Smooth muscle cell (in vitro differentiated cells): ENCODE results near the gene C6orf163. TPM values are rescaled to one million over a fixed set of nuclear protein-coding genes. Genes with fewer than 3 reads are reported as not detected.

Source experiments
- DNase-seq: peaks from one replicate; lab custom pipeline; 2025; ENCODE audit not compliant: unreplicated experiment; lab: John Stamatoyannopoulos, UW
- H2AFZ ChIP-seq: fragments of 200-600 bp; sonication (generic); 2 replicates; pipeline ENCODE4 v1.6.0; 2016; ENCODE audit warnings: antibody characterized with exemption, low read depth, mild to moderate bottlenecking
- H3F3A ChIP-seq: fragments of 200-600 bp; sonication (generic); 2 replicates; pipeline ENCODE4 v1.6.0; 2017; ENCODE audit warnings: antibody characterized with exemption, low read depth
- H3K27ac ChIP-seq: fragments of 200-600 bp; sonication (generic); 2 replicates; pipeline ENCODE4 v1.5.1; 2016; ENCODE audit warnings: low read depth, mild to moderate bottlenecking
- H3K27me3 ChIP-seq: fragments of 200-600 bp; sonication (generic); 2 replicates; pipeline ENCODE4 v1.6.1; 2016; ENCODE audit warnings: low read depth, mild to moderate bottlenecking
- H3K36me3 ChIP-seq: fragments of 200-600 bp; sonication (generic); 2 replicates; pipeline ENCODE4 v1.5.1; 2016; ENCODE audit warnings: low read depth
- H3K4me1 ChIP-seq: fragments of 200-600 bp; sonication (generic); 2 replicates; pipeline ENCODE4 v1.5.1; 2016; ENCODE audit warnings: low read depth
- H3K4me2 ChIP-seq: fragments of 200-600 bp; sonication (generic); 2 replicates; pipeline ENCODE4 v1.6.0; 2016; ENCODE audit warnings: mild to moderate bottlenecking
- H3K4me3 ChIP-seq: fragments of 200-600 bp; sonication (generic); 2 replicates; pipeline ENCODE4 v1.5.1; 2016; ENCODE audit warnings: mild to moderate bottlenecking
- H3K79me2 ChIP-seq: fragments of 200-600 bp; sonication (generic); 2 replicates; pipeline ENCODE4 v1.6.0; 2016; ENCODE audit warnings: low read depth, mild to moderate bottlenecking
- H3K9ac ChIP-seq: fragments of 200-600 bp; sonication (generic); 2 replicates; pipeline ENCODE4 v1.6.0; 2016; ENCODE audit warnings: low read depth
- H3K9me3 ChIP-seq: fragments of 200-600 bp; sonication (generic); replicated peaks from 2 replicates; pipeline ENCODE4 v1.5.1; 2016; ENCODE audit warnings: low read depth
- H4K20me1 ChIP-seq: fragments of 200-600 bp; sonication (generic); 2 replicates; pipeline ENCODE4 v1.6.0; 2016; ENCODE audit warnings: low read depth
- CTCF ChIP-seq: fragments of 200-600 bp; sonication (generic); IDR thresholded peaks from 2 replicates; pipeline ENCODE4 v1.5.1; 2017; ENCODE audit warnings: borderline replicate concordance, mild to moderate bottlenecking, antibody characterized with exemption; ENCODE audit not compliant: insufficient read depth, poor library complexity, severe bottlenecking
- WGBS: methylation state at CpG from one replicate; pipeline ENCODE4 v1.1.7; 2016; ENCODE audit warnings: low lambda C conversion rate; 5-methylcytosine and 5-hydroxymethylcytosine counted together
- polyA plus RNA-seq: library from polyadenylated mRNA; unstranded; fragments of >200 nt; fragmentation: Nextera tagmentation; extraction: Ambion mirVana; gene quantifications from 2 replicates; pipeline ENCODE4 v1.2.1, GENCODE V29; 2016
- total RNA-seq: library from RNA; depleted of rRNA; stranded (reverse); fragments of >200 nt; gene quantifications from 2 replicates; pipeline ENCODE4 v1.2.3, GENCODE V29; 2014

Gene C6orf163
- total and polyA plus RNA-seq, 2 experiments from 2014 or later = 0.59 to 3.1 TPM

GRCh38 chr6:87333591-87334181 lies 10.9 kb upstream of the C6orf163 start:
- TF ChIP-seq CTCF = no peak
- H3K4me3 ChIP-seq = no peak overlapping the region
- no peak overlapping the region for H3K27ac ChIP-seq
- H3K36me3 ChIP-seq = no peaks in the 10 kb centered on the region
- no peak overlapping the region for H3K9ac ChIP-seq
- no peaks in the 10 kb centered on the region for H3K27me3 ChIP-seq
- H3K4me2 ChIP-seq = no peak overlapping the region
- DNase-seq = no peak
- no peaks in the 10 kb centered on the region for H3K9me3 ChIP-seq
- no peaks in the 10 kb centered on the region for H3F3A ChIP-seq
- H3K4me1 ChIP-seq = peaks cover 3% of the 10 kb centered on the region
- peaks cover 38% of the 10 kb centered on the region for H4K20me1 ChIP-seq
- no peak overlapping the region for H2AFZ ChIP-seq
- WGBS = 73% methylated on average over 3 of the region's 3 CpGs
- H3K79me2 ChIP-seq = peaks cover 42% of the 10 kb centered on the region

- H2AFZ ChIP-seq = no peak overlapping the region
Observed at GRCh38 chr6:87334683-87335082, 9.9 kb upstream of the C6orf163 start.

GRCh38 chr6:87336367-87336766 lies 8.2 kb upstream of the C6orf163 start:
- DNase-seq = no peak
- H3K27ac ChIP-seq = no peak overlapping the region
- no peaks in the 10 kb centered on the region for H3K9me3 ChIP-seq
- H3K4me3 ChIP-seq = no peak overlapping the region
- H3K36me3 ChIP-seq = no peaks in the 10 kb centered on the region
- H3K27me3 ChIP-seq = no peaks in the 10 kb centered on the region
- no peak overlapping the region for H2AFZ ChIP-seq
- H3K4me2 ChIP-seq = no peak overlapping the region
- no peaks in the 10 kb centered on the region for H3F3A ChIP-seq
- 67% methylated on average over 4 of the region's 4 CpGs for WGBS
- H3K79me2 ChIP-seq = peaks cover 24% of the 10 kb centered on the region
- H3K9ac ChIP-seq = no peak overlapping the region
- peaks cover 3% of the 10 kb centered on the region for H3K4me1 ChIP-seq
- TF ChIP-seq CTCF = no peak
- peaks cover 49% of the 10 kb centered on the region for H4K20me1 ChIP-seq

More at GRCh38 chr6:87334683-87335082, 9.9 kb upstream of the C6orf163 start:
- H3F3A ChIP-seq = no peaks in the 10 kb centered on the region
- no peaks in the 10 kb centered on the region for H3K9me3 ChIP-seq
- no peak for DNase-seq
- no peak for TF ChIP-seq CTCF
- peaks cover 42% of the 10 kb centered on the region for H4K20me1 ChIP-seq
- no peak overlapping the region for H3K9ac ChIP-seq
- no peak overlapping the region for H3K4me2 ChIP-seq
- no peaks in the 10 kb centered on the region for H3K36me3 ChIP-seq
- H3K27me3 ChIP-seq = no peaks in the 10 kb centered on the region
- no peak overlapping the region for H3K4me3 ChIP-seq
- WGBS = 46% methylated on average over 1 of the region's 1 CpG
- no peak overlapping the region for H3K27ac ChIP-seq
- peaks cover 3% of the 10 kb centered on the region for H3K4me1 ChIP-seq
- peaks cover 34% of the 10 kb centered on the region for H3K79me2 ChIP-seq

- Histone ChIP-seq H4K20me1 (peaks cover 63% of the 10 kb centered on the region), H3F3A (peaks cover 8% of the 10 kb centered on the region), H3K79me2 (peaks cover 7% of the 10 kb centered on the region), H3K36me3 (no peaks in the 10 kb centered on the region), H3K4me2 (peak overlapping the region; percentile 37), H3K4me3 (no peak overlapping the region), H3K9ac (no peak overlapping the region), H3K27me3 (no peaks in the 10 kb centered on the region), H3K9me3 (no peaks in the 10 kb centered on the region), H3K4me1 (peaks cover 10% of the 10 kb centered on the region), H3K27ac (no peak overlapping the region), H2AFZ (no peak overlapping the region)
- 51% methylated on average over 4 of the region's 4 CpGs for WGBS
- no peak for TF ChIP-seq CTCF
- DNase-seq = no peak
Observed at GRCh38 chr6:87340230-87340629, 4.4 kb upstream of the C6orf163 start.
